GM20000 (cell line): ENCODE data around the gene ZSWIM2.
"Not testable (repeated sequence)": the region's sequence is repeated elsewhere in the genome, so short reads cannot be mapped to it uniquely, and the experiment has no call there.

ENCODE experiments used
- DNase-seq: peaks from one replicate; pipeline ENCODE4 v3.0.0; 2012; ENCODE audit warnings: low spot score
- CTCF ChIP-seq: IDR thresholded peaks from 2 replicates; pipeline ENCODE4 v1.5.1; 2012; ENCODE audit warnings: mild to moderate bottlenecking, control low read depth; ENCODE audit errors: extremely low read depth, missing control alignments

ZSWIM2 gene

DNA sequence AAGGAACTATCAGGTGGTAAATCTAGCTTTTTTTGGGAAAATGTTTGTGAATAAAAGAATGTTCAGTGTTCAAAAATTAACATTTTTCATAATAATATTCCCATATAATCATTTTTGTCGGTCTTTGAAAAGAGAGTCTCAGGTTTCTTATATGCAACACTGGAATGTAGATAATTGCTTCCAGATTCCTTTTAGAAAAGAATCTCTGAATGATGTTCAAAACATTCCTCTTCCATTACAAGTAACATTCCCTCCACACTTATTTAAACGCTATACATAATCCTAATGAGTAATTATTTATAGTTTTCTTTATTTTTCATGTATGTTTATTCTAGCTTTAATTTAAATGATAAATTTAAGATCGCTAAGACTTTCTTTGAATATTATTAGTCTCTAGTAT lies 7.0 kb downstream of the ZSWIM2 start:
- no peak for TF ChIP-seq CTCF

GRCh38 chr2:186835628-186836027 lies 13.3 kb downstream of the ZSWIM2 start:
- no peak for TF ChIP-seq CTCF
- no peak for DNase-seq

More for the DNA sequence above, 7.0 kb downstream of the ZSWIM2 start:
- DNase-seq = no peak

DNA sequence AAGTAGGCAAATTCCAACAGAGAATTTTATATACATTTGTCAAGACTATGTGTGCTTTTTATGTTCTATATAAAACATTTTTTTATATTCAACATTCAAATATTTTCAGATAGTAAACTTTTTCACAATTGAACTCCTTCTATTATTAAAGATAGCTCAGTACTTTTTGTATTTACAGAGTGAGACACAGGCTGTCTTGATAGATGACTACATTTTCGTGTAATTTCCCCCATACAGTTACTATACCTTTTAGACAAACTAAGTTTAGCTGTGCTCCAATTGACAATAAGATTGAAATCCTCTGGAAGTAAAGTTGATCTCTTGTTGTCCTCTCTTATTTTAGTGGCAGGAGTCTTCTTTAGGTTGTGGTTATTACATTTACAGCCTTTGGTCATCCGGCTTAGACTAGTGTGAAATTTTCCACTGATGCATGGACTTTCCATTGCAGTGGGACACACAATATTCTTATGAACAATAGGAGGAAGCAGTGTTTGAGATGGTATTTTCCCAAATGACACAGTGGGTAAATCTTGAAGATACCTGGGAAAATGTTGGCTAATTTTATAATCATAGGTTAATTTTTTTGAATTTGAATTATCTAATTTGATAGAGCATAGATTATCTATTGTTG lies 21.0 kb downstream of the ZSWIM2 start:
- no peak for DNase-seq
- TF ChIP-seq CTCF = no peak

GRCh38 chr2:186827411-186827810 lies 21.6 kb downstream of the ZSWIM2 start:
- TF ChIP-seq CTCF = no peak
- no peak for DNase-seq

GRCh38 chr2:186822323-186822722 lies 26.6 kb downstream of the ZSWIM2 start:
- DNase-seq = no peak
- no peak for TF ChIP-seq CTCF

GRCh38 chr2:186820303-186820702 lies 28.7 kb downstream of the ZSWIM2 start:
- no peak for DNase-seq
- no peak for TF ChIP-seq CTCF

GRCh38 chr2:186811760-186812159 lies 37.2 kb downstream of the ZSWIM2 start:
- not testable (repeated sequence) for DNase-seq

DNA sequence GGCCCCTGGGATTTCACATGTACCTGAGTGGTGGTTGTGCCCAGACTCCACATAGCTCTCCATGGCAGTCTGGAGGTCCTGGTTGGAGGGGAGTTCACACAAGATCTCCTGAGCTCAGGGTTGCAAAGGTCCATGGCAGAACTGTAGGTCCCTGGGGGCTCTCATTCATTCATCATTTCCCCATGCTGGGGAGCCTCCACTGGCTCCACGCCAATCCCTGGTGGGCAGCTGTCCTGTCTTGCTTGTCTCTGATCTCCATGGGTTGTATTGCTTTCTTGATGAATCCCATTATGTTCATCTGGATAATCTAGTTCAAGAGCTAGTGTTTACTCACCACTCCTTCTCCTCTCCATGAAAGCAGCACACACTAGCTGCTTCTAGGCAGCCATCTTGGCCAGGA lies 42.4 kb downstream of the ZSWIM2 start:
- DNase-seq = no peak
- TF ChIP-seq CTCF = no peak

GRCh38 chr2:186798604-186799003 lies 50.4 kb downstream of the ZSWIM2 start:
- DNase-seq = not testable (repeated sequence)
